ENCODE results near the gene ZC3H18.
"Not testable (repeated sequence)": the region's sequence is repeated elsewhere in the genome, so short reads cannot be mapped to it uniquely, and the experiment has no call there.

The ZC3H18 gene

DNA sequence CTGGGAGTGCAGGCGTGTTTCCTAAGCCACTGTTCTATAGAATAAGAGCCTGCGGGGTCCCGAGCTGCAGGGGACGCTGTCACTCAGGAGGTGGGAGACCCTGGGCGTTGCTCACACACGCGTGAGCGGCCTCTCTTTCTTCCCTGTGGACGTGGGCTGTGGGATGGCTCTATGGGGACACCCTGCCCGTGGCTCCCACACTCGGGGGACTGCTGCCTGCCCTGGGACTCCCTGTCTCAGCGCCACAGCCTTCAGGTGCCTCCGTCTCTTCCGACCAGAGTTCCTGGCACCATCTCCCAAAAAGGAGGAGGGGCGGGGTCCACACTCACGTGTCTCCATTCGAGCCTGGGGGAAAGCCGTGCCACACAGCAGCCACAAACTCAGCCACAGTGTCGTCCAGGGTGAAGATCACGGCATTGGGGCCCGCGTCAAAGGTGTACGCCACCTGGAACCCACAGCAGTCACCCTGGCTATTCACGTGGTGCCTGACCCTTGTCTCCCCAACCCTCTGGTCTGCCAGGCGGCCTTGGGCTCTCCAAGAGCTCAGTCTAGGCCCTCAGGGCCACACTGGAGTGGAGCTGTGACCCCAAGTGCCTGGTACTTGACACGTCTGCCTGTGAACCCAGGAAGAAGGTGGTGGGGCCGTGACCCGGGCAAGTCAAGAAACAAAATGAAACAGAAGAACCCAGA is 84.3 kb downstream of the ZC3H18 start:
- no peak for DNase-seq (ENCODE audit: low read depth)

DNA sequence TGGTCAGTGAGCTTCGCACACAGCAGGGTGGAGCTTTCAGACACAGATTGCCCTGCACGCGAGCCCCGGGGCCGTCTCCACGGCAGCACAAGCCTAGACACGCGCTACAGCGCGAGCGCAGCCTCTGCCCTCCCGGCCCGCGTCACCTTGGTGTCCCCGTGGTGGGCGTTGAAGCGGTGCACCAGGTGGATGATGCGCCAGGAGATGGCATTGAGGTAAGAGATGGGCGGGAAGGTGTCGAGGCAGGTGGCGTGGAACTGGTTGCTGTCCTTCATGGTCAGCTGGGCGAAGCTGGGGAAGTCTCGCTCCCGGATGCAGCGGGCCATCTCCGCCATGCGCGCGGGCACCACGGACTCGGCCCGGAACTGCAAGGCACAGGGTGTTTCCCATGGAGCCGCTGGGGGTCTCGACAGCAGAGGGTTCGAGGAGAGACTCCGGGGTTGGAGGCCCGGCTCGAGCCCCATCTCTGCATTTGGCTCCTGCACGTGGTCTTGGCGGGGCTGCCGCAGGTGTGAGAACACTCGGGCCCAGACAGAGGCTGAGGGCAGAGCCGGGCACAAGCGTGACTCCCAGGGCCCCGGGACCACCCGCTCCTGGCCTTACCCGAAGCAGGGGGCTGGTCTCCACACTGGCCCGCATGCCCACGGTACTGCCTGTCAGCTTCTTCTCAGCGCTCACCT is 85.0 kb downstream of the ZC3H18 start:
- DNase-seq (ENCODE audit: low read depth) = no peak

DNA sequence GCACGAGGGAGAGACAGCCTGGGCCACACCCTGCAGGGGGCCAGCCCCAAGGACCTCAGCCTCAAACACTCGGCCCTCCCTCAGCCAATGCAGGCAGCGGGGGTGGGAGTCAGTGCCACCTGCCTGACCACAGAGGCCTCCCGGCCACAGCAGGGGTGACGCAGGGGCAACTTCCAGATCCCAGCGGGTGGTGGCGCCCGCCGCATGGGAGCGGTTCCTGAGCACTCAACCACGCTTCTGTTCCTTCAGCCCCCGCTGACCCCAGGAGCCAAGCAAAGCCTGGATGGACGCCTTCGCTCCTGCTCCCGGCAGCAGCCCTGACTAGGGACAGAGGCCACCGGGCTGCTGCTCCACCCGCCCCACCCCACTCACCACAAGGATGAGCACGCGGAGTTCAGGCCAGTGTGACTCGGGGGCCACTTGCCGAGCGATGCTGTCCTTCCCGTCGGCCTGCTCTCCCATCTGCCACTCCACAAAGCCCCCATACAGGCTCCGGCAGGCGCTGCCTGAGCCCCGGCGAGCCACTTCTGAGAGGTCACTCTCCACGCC is 85.6 kb downstream of the ZC3H18 start:
- DNase-seq (ENCODE audit: low read depth) = no peak

DNA sequence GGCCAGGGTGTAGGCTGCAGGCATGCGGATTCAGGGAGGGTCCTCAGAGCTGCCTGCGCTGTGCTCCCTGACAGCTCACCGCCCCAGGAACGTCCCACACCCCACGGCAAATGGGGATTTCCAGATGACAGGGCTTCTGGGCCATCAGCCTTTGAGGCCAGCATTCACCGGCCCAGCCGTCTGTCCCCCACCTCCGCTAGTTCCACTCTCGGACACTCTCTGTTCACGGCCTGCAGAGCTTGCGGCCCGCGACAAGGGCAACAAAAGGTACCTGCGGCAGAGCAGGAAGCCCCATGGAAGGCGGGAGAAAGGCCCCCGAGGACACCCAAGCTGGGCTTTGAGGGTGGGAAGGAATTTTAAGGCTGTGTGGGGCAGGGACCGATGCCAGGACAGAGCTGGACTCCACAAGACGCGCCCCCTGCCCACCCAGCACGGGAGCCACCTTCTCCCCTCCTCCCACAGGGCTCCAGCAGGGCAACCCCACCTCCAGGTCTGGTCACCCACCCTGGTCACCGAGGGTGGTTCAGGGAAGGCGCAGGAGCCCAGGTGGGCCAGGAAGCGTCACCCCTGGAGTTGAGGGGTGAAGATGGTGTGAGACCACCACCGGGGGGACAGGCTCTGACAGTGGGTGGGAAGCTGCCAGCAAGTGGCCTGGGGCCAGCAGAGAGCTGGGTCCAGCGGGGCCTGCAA is 86.2 kb downstream of the ZC3H18 start:
- no peak for DNase-seq (ENCODE audit: low read depth)

DNA sequence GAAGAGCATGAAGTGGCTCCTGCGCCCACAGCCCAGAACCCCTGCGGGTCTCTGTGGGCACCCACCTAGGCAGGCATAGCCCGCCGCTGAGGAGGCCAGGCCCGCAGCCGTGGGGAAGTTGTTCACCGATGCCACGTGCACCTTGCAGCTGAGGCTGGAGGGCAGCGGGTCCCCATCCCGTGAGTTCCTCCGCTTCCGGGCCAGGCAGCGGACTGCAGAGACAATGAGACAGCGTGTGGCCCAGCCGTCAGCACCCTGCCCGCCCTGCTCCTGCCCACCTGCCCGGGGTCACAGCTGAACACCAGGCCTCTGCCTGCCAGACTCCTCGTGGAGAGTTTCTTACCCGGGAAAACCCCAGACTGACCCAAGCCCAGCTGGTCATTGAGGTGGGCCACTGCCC is 87.2 kb downstream of the ZC3H18 start:
- DNase-seq (ENCODE audit: low read depth) = no peak

DNA sequence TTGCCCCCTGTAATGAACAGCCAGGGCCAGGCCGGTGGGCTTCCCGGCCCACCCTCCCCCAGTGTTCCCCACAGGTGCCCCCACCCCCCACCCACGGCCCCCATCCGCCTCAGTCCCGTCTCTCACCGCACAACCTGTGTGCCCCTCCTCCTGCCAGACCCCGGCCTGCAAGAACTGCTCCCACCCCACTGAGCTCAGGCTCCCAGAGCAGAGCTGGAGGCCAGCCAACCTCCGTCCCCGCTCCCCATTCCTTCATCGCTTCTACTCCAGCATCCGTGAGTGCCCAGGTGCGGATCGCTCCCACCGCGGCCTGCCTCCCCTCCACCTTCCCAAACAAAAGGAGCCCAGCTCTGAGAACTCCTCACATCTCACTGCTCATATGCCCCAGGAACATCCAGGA is 88.5 kb downstream of the ZC3H18 start:
- no peak for DNase-seq (ENCODE audit: low read depth)

DNA sequence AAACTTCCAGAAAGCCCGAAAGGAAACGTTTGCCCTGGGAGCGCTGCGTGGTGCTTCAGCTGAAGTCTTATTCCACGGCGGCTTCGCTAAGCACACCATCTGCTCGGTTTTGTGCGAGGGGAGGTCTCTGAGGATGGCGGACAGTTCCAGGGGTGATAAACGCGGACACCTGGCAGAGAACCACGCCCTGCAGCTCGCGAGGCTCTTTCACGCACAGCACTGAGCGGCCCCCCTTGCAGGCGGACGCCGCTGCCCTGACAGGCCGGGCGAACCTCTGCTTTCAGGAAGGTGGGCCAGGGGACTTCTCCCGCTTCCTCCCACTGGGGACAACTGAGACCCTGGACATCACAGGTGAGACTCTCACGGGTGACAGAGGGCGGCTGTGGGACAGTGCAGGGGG is 89.0 kb downstream of the ZC3H18 start:
- DNase-seq (ENCODE audit: low read depth) = no peak

DNA sequence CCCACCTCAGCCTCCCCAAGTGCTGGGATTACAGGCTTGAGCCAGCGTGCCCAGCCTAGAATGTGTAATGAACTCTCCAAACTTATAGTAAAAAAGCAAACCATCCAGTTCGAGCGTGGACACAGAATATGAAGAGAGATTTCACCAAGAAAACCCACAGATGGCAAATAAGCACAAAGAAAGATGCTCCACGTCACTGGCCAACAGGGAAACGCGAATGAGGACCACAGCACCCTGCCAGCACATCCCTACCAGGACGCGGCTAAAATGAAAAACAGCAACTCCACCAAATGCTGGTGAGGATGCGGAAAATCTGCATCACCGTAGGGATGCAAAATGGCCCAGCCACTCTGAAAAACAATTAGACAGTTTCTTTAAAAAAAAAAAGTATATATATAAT is 91.3 kb downstream of the ZC3H18 start:
- no peak for DNase-seq (ENCODE audit: low read depth)

DNA sequence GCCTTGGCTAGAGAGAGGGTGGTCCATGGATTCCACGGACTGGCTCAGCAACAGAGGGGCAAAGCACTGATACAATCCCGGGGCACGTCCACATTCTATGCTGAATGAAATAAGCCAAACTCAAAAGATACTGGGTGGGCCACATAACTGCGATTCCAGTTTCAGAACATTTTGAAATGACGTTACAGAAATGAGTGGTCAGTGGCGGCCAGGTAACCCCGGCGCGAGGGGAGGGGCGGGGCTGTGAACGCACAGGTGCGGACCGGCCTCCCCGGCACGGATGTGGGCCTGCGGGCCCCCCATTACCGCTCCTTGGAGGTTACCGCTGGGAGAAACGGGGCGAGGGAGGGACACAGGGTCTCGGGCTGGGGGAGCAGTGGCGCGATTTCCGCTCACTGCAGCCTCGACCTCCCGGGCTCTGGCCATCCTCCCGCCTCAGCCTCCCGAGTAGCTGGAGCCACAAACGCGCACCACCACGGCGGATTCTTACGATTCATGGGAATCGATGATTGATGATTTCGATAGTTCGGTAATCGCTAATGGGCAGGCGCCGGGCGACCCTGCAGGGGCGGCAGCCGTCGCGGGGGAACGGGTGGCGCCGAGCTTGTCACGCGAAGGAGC is 92.1 kb downstream of the ZC3H18 start:
- DNase-seq (ENCODE audit: low read depth) = no peak

DNA sequence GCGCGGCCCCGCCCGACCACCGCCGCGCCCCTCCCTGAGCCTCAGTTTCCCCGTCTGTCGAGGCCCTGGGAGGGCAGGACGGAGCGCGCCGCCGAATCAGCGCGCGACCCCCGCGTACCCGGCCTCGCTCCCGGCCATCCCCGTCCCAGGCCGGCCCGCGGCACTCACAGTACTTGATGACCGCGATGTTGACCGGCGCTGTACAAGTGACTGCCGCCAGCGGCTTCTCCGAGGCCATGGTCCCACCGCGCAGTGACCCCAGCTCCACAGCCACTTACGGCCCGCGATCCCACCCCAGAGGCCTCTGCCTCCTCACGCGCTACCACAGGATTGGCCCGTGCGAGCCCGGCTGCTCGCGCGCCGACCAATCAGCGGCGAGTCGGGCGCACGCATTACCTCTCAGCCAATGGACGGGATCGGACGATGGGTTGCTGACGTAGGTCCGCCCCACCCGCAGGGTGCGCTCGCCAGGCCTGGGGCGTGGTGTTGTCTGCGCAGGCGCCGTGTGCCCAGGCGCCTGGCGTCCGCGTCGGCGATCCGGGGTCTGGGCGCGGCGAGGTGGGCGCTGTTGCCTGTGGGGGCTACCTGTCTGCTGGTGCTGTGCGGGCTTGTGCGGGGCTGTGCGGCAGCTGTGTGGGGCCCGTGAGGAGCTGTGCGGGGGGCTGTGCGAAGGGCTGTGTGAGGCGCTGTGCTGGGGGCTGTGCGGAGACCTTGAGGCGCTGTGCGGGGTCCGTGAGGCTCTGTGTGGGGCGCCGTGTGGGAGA is 92.8 kb downstream of the ZC3H18 start, which contains the start of gene MVD:
MVD (minus strand) TSS at position 249 of the 764 bp plus-strand sequence; CDS start at position 238, 11 bp downstream.
- DNase-seq (ENCODE audit: low read depth) = peak; percentile 95

DNA sequence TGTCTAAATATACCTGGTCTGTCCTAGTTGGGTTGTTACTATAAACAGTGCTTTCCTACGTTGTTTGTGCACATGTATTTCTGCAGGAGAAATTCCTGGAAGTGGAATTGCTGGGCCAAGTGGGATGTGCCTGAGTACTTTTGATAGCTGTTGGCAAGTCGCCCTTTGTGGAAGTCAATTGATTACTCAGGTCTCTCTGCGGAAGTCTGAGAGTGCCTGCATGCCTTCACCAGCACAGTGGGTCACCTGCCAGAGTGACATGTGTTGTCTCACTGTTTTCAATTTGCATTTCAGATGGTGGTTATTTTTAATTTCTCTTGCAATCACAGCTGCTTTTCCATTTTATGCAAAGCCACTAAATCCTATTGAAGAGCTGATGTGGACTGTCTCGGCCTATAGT is 94.9 kb downstream of the ZC3H18 start:
- DNase-seq (ENCODE audit: low read depth) = no peak

DNA sequence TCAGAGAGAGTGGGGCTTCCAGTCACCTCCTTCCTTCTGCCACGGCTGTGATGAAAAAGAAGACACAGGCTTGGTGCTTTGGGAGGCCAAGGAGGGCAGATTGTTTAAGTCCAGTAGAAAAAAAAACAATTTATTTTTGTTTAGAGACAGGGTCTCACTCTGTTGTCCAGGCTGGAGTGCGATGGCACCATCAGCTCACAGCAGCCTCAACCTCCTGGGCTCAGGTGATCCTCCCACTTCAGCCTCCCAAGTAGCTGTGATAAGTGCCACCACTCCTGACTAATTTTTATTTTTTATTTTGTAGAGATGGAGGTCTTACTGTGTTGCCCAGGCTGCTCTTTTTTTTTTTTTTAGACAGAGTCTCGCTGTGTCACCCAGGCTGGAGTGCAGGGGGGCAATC is 95.4 kb downstream of the ZC3H18 start:
- DNase-seq (ENCODE audit: low read depth) = no peak

DNA sequence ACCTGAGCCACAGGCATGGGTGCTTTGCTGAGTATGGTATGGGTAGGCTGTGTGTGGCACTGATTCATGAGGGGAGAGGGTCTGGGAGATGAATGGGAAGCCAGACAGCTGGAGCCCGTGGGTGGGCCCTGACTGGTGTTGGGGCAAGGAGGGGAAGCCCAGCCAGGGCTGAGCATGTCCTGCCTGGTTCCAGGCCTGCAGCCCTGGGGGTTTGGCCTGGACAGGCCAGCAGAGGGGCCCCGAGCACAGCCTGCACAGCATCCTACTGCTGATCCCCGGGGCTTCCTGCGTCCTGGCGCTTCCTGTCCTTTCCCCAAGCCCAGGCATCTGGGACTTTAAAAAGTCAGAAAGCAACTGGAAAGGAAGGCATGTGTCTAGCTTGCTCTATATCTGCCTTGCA is 97.3 kb downstream of the ZC3H18 start:
- no peak for DNase-seq (ENCODE audit: low read depth)

DNA sequence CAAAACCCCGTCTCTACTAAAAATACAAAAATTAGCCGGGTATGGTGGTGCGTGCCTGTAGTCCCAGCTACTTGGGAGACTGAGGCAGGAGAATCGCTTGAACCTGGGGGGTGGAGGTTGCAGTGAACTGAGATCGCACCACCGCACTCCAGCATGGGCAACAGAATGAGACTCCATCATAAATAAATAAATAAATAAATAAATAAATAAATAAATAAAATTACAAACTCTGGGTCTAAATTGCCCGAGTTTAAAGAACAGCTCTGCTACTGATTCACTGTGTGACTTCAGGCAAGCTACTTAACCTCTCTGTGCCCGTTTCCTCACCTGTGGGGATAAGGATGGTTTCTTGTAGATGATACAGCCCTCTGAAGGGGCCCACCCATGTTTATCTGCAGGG is 99.3 kb downstream of the ZC3H18 start:
- DNase-seq (ENCODE audit: low read depth) = not testable (repeated sequence)

DNA sequence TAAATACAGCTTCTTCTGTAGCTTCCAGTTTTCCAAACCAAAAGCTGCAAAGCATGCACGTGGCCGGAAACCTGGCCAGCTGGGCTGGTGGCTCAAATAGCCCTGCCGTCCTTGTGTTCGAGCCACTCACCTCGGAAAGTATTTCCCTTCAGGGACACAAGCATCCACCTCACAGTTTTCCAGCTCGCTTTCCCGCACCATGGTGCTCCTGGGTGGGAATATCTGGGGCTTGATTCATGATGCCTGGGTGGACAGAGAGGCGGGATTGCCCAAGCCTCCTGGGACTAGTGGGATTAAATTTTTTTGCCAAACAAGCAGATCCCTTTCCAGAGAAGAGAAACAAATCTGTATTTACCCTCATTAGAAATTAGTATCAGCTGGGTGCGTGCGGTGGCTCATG is 99.8 kb downstream of the ZC3H18 start:
- no peak for DNase-seq (ENCODE audit: low read depth)

DNA sequence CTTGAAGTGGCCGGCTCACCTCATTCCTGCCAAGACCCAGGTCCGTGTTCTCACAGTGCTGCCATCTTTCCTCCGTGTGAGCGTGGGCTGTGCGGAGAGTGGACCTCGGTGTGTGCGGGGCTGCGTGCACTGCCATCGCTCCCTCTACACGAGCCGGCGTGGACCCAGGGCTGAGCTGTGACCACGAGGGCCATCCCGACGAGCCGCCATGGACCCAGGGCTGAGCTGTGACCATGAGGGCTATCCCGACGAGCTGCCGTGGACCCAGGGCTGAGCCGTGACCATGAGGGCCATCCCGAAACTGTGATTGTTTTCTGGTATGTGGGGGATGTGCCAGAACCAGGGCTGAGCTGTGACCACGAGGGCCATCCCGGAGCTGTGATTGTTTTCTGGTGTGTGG is 101.6 kb downstream of the ZC3H18 start:
- no peak for DNase-seq (ENCODE audit: low read depth)

DNA sequence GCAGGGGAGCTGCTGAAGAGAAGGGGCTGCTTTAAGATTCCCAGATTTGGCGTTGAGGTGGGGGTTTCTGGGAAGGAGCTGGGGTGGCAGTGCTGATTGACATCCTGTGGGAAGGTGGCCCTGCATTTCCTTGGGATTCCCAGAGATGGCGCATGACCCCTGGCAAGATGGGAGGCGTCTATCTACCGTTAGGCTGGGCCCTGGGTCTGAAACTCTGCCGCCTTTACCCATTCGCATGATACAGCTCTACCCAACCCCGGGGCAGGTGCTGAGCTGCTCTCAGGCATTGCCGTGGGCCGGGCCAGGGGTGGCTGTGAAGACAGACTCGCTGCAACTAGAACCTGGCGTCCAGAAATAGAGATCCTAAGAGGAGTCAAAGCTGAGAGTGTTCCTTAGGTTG is 102.6 kb downstream of the ZC3H18 start:
- peak; percentile 7 for DNase-seq (ENCODE audit: low read depth)

DNA sequence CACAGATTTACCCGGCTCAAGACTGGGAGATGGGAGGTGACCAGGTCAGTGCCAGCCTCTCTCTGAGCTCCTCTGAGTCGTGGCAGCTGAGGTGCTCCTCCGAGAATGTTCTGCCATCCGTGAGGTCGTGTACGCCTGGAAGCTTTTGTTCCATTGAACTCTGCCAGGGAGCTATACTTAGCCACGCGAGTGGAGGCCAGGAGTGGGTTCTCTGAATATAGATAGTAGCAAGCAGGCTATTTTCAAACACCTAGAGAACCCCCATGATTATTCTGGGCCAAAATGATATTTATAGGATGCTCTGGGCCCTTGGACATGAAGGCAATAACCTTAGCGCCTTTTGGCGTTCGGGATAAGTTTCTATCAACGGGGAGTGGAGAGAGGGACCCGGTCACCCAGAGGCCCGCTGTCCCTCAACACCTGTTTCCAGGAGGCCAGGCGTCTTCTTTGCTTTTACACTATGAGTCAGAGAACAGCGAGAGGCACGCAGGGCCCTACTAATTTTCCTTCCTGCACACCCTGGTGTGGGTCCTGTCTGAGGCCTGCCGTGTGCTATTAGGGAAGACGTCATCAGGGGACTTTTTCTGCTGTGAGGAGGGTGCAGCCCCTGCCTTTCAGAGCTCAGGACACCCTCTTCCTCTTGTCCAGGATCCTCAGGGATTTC is 103.6 kb downstream of the ZC3H18 start:
- DNase-seq (ENCODE audit: low read depth) = no peak

DNA sequence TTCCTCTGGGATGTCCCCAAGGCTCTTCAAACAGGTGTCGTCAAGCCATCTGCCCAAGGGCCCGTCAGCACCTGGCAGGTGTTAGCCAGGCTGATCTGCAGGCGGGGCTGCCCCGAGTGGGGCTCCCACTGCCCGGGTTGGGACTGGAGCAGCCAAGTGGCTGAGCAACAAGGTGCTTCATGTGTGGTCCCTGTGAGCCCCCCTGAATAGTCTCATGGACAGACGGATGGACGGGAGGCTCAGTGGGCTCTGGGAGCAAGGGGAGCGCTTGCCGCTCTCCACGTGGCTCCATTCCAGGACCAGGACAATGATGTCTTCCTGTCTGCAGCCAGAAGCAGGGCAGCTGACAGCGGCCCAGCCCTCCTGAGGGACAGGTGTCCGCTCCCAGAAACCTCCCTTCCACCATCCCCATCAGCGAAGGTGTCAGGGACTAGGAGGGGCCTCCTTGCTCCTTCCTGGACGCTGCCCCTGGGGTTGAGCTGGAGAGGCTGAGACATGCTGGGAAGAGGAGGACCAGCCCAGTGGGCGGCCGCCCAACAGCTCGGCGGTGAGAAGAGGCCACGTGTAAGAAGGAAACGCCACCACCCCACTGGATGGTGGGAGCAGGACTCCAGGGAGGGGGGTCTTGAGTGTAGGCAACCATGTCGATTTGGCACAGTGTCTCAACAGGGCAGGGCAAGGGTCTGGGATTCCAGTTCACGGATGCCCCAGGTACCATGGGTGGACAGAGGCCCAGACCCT is 106.5 kb downstream of the ZC3H18 start:
- DNase-seq (ENCODE audit: low read depth) = no peak

DNA sequence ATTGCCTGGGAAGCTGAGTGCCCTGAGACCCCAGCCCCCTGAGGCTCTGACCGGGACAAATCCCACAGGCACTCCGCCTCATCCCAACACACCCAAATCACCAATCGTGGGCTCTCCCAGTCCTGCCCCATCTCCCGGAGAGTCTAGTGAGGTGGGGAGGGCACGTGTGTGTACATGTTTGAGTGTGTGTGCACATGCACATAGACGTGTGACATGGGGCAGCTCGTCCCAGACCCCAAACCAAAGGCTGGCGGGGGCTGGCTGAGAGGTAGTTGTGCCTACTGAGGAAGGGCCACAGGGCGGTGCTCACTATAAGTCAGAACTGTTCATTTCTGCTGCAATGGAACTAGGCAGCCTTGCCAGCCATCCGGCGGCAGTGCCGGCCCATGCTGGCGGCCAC is 107.5 kb downstream of the ZC3H18 start:
- no peak for DNase-seq (ENCODE audit: low read depth)

All from amniotic epithelial cell (primary cell).